Mammary epithelial cell (primary cell): ENCODE data around the gene IQGAP2.

ENCODE experiments used
- EZH2 ChIP-seq: IDR thresholded peaks from 2 replicates; pipeline ENCODE4 v1.6.1; 2012; ENCODE audit warnings: low read length, inconsistent platforms, borderline replicate concordance
- TF ChIP-seq, protein P1 (sequence below), 2 donors: IDR thresholded peaks in 1 of 2; conservative IDR thresholded peaks in 1 of 2; 2 replicates each; pipeline ENCODE4 v1.5.1; 2011 to 2012; ENCODE audit warnings: inconsistent platforms in 2 of 2, low read length in 2 of 2, mild to moderate bottlenecking in 2 of 2, control low read depth in 1 of 2, low read depth in 1 of 2; ENCODE audit not compliant: insufficient read depth in 1 of 2; ENCODE audit errors: extremely low read depth in 1 of 2

DNA sequence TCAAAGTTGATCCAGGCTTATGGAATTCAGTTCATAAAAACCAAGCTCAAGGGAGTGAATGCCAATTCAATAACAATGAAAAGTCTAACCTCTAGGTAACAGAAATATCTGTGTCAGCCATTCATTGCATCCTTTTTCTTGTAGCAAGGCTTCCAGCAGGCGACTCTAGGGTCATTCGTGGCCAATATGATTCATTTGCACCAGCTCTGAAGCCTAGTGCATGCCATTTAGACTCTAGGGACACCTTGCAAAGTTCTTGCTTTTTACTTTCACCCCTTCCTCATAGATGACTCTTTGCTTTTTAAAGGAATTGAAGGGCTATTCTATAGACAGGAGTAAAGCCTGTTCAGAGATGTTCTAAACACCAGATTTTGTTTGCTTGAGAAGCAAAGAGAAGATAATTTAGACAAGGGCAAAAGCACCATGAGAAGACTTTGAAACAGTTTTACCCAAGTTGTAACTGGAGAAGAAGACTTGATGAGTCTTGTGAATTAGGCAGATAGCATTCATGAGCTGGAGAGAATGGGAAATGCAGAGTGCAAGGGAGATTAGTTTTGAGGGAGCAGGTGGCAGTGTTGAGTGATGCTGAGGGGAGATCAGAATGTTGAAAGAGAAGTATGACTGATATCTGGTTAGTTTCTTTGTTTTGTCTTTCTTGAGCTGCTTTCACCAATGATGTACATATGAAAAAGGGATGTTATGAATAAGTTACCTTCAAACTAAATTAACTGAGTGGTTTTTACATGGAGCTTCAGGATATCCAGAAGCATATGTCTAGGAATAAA lies 125.7 kb downstream of the IQGAP2 start:
- TF ChIP-seq, protein P1, sequence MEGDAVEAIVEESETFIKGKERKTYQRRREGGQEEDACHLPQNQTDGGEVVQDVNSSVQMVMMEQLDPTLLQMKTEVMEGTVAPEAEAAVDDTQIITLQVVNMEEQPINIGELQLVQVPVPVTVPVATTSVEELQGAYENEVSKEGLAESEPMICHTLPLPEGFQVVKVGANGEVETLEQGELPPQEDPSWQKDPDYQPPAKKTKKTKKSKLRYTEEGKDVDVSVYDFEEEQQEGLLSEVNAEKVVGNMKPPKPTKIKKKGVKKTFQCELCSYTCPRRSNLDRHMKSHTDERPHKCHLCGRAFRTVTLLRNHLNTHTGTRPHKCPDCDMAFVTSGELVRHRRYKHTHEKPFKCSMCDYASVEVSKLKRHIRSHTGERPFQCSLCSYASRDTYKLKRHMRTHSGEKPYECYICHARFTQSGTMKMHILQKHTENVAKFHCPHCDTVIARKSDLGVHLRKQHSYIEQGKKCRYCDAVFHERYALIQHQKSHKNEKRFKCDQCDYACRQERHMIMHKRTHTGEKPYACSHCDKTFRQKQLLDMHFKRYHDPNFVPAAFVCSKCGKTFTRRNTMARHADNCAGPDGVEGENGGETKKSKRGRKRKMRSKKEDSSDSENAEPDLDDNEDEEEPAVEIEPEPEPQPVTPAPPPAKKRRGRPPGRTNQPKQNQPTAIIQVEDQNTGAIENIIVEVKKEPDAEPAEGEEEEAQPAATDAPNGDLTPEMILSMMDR (conservative IDR thresholded peaks at IDR 0.05 in 1 of 2, IDR thresholded peaks at IDR 0.05 in 1 of 2; ENCODE audit: extremely low read depth in 1 of 2, insufficient read depth in 1 of 2, low read depth in 1 of 2, low read length in 2 of 2): no peak
- TF ChIP-seq EZH2: no peak
